Measurements from ENCODE around the gene NELFA.
A peak's percentile ranks its signal among the peaks of the same experiment; 100 is the strongest.
"Not testable (repeated sequence)": the region's sequence is repeated elsewhere in the genome, so short reads cannot be mapped to it uniquely, and the experiment has no call there.

NELFA gene

DNA sequence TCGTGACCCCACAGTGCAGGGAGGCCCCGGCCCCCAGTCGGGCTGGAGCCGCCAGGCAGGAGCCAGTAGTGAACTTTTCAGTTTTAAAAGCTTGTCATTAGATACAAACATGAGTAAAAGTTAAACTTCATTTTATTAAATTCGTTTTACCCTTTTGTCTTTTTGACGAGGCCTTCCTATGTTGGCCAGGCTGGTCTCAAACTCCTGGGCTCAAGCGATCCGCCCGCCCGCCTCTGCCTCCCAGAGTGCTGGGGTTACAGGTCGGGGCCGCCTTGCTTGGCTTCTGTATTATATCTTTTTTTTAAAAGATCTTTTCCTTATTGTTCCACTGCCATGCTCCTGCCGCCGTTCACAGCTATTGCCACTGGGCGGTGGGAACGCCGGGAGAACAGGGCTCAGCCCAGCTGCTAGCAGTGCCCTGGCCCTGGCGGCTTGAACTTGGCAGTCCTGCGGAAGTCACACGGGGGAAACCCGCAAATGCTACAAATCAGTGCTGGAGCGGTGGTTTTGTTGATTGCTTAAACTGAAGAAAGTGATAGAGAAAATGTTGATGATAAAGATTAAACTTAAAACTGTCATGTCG, 968 bp upstream of the NELFA start:
- Mint-ChIP-seq H3K4me3 (peak overlapping the region; percentile 84), H3K36me3 (peaks cover 33% of the 10 kb centered on the region), H3K4me1 (peaks cover 35% of the 10 kb centered on the region), H3K9me3 (no peaks in the 10 kb centered on the region), H3K27ac (peak overlapping the region; percentile 96)
- DNase-seq (ENCODE audit: low spot score in 2 of 2), result peak in 1 of 2 donors; percentile 74
- peak; percentile 33 for ATAC-seq

DNA sequence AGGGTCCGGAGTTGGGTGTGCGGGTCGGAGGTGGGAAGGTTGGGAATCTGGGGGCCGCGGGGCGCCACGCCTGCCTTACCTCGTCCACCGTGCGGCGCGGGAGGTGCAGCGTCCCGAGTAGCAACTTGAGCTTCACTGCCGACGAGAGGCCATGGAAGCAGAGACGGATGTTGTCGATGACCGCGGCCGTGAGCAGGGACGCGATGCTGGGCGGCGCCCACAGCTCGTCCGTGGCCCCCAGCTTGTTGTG, 178 bp downstream of the NELFA start:
- ATAC-seq (no peak), DNase-seq (ENCODE audit: low spot score in 2 of 2) (no peak)
- Mint-ChIP-seq H3K9me3 (no peaks in the 10 kb centered on the region), H3K4me3 (peak overlapping the region; percentile 84), H3K4me1 (peaks cover 35% of the 10 kb centered on the region), H3K36me3 (peaks cover 44% of the 10 kb centered on the region), H3K27ac (peak overlapping the region; percentile 96)

DNA sequence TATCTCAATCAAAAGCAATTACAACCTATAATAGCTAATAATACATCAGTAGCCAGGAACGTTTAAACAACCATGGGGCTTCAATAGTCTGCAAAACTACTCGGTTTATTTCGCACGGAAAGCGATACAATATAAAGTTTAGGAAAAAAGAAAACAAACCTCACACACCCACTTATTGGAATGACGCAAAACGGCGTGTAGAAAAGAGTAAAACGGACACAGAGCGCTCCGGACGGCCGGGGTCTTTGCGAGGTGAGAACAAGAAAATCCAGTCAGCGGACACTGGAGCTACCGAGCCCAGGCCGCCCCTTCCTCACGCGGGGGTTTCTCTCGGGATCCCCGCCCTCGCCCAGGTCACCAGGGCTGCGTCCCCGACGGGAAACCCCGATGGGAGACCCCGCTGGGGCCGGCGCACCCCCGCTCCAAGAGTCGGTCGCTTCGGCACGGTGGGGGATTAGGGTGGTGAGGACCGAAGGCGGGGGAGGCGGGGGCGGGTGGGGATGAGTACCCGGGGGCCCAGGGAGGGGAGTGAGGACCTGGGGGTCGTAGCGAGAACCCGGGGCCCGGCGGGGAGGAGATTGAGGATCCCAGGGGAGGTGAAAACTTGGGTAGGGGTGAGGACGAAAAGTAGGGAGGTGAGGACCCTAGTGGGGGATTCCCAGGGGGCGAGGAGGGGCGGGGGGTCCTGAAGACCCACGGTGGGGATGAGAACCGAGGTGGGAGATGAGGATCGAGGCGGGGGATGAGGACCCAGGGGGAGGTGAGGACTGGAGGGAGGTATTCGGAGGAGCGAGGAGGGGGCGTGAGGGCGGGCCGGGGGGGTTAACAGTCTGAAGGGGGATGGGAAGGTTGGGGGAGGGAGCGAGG, 737 bp downstream of the NELFA start:
- no peak for ATAC-seq

DNA sequence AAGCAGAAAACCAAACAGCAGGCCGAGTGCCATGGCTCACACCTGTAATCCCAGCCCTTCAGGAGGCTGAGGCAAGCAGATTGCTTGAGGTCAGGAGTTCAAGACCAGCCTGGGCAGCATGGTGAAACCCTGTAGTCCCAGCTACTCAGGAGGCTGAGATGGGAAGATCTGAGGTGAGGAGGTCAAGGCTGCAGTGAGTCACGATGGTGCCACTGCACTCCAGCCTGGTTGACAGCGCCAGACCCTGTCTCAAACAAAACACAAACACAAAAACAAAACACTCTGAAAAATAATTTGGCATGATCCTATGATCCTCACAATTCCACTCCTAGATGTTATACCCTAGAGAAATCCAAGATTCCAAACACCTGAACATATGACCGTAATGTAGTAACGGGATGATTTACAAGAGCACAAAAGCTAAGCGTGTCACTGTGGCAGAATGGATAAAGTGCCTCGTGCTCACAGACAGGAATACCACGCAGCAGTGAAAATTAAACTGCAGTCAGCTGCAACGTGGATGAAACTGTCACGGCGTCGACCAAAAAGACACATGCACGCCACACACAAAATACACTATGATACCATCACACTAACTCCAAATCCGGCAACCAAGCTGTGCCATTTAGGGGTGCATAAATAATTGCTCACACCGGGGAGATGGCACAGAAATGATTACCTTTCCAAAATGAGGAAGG, 1.7 kb downstream of the NELFA start:
- Mint-ChIP-seq H3K4me3 (peak overlapping the region; percentile 84), H3K36me3 (peaks cover 59% of the 10 kb centered on the region), H3K9me3 (no peaks in the 10 kb centered on the region), H3K27ac (peak overlapping the region; percentile 96), H3K4me1 (peaks cover 46% of the 10 kb centered on the region)
- ATAC-seq (no peak), DNase-seq (ENCODE audit: low spot score in 2 of 2) (no peak)

More for the DNA sequence above, 737 bp downstream of the NELFA start:
- DNase-seq (ENCODE audit: low spot score in 2 of 2), result no peak
- H3K4me3 Mint-ChIP-seq, result peak overlapping the region; percentile 84
- H3K27ac Mint-ChIP-seq, result peak overlapping the region; percentile 96
- peaks cover 50% of the 10 kb centered on the region for H3K36me3 Mint-ChIP-seq
- no peaks in the 10 kb centered on the region for H3K9me3 Mint-ChIP-seq
- peaks cover 37% of the 10 kb centered on the region for H3K4me1 Mint-ChIP-seq

DNA sequence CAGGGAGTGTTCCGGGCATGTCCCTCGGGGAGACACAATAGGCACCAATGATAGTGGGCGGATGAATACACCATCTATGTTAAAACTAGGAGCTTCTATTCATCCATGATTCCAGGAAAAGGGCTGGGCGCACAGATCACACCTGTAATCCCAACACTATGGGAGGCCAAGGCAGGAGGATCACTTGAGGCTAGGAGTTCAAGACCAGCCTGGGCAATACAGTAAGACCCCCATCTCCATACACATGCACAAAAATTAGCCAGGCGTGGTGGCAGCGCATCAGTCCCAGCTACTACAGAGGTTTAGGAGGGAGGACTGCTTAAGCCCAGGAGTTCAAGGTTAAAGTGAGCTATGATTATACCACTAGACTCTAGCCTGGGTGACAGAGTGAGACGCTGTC, 2.4 kb downstream of the NELFA start:
- Mint-ChIP-seq H3K4me3 (peak overlapping the region; percentile 84), H3K4me1 (peaks cover 48% of the 10 kb centered on the region)
- no peak for ATAC-seq

DNA sequence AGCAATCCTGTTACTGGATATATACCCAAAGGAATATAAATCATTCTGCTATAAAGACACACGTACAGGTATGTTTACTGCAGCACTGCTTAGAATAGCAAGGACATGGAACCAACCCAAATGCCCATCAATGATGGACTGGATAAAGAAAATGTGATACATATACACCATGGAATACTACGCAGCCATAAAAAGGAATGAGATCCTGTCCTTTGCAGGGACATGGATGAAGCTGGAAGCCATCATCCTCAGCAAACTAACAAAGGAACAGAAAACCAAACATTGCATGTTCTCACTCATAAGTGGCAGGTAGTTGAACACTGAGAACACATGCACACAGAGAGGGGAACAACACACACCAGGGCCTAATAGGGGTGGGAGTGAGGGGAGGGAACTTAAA, 5.4 kb downstream of the NELFA start:
- H3K27ac Mint-ChIP-seq; H3K4me3 Mint-ChIP-seq; ATAC-seq; DNase-seq (ENCODE audit: low spot score in 2 of 2): not testable (repeated sequence)
- peaks cover 12% of the 10 kb centered on the region for H3K9me3 Mint-ChIP-seq
- peaks cover 84% of the 10 kb centered on the region for H3K36me3 Mint-ChIP-seq
- peaks cover 63% of the 10 kb centered on the region for H3K4me1 Mint-ChIP-seq

More for the DNA sequence above, 2.4 kb downstream of the NELFA start:
- Mint-ChIP-seq H3K36me3 (peaks cover 66% of the 10 kb centered on the region), H3K9me3 (no peaks in the 10 kb centered on the region), H3K27ac (no peak overlapping the region)
- no peak for DNase-seq (ENCODE audit: low spot score in 2 of 2)

DNA sequence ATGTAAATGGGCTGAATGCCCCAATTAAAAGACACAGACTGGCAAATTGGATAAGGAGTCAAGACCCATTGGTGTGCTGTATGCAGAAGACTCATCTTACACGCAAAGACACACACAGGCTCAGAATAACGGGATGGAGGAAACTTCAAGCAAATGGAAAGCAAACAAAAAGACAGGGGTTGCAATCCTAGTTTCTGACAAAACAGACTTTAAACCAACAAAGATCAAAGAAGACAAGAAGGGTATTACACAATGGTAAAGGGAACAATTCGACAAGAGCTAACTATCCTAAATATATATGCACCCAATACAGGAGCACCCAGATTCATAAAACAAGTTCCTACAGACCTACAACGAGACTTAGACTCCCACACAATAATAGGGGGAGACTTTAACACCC, 9.5 kb downstream of the NELFA start:
- H3K4me3 Mint-ChIP-seq, result not testable (repeated sequence)

DNA sequence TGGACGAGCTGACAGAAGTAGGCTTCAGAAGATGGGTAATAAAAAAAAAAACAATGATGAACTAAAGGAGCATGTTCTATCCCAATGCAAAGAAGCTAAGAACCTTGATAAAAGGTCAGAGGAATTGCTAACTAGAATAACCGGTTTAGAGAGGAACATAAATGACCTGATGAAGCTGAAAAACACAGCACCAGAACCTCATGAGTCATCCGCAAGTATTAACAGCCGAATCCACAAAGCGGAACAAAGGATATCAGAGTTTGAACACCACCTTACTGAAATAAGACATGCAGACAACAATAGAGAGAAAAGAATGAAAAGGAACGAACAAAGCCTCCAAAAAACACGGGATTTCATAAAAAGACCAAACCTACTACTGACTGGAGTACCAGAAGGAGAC, 10.5 kb downstream of the NELFA start:
- no peak for ATAC-seq
- Mint-ChIP-seq H3K4me3 (no peak overlapping the region), H3K4me1 (peaks cover 51% of the 10 kb centered on the region)

More for the DNA sequence above, 9.5 kb downstream of the NELFA start:
- Mint-ChIP-seq H3K9me3 (peaks cover 19% of the 10 kb centered on the region), H3K36me3 (peaks cover 68% of the 10 kb centered on the region), H3K4me1 (peaks cover 51% of the 10 kb centered on the region)
- ATAC-seq; DNase-seq (ENCODE audit: low spot score in 2 of 2); H3K27ac Mint-ChIP-seq: not testable (repeated sequence)

DNA sequence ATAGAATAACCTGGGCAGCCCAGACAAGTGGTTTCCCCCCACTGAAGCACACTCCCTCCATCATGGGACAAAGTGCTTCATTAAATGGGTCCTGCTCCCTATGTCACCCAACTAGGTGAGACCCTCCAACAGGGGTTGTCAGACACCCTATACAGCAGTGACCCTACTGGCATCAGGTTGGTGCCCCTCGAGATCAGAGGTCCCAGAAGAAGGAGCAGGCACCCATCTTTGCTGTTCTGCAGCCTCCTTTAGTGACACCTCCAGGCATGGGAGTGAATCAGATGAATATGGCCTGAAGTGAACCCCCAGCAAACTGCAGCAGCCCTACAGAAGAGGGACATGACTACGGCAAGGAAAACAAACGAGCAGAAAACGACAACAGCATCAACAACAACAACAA, 11.1 kb downstream of the NELFA start:
- Mint-ChIP-seq H3K4me1 (peaks cover 45% of the 10 kb centered on the region), H3K27ac (no peak overlapping the region), H3K36me3 (peaks cover 52% of the 10 kb centered on the region), H3K4me3 (no peak overlapping the region), H3K9me3 (peaks cover 19% of the 10 kb centered on the region)
- ATAC-seq, result no peak
- no peak for DNase-seq (ENCODE audit: low spot score in 2 of 2)

More for the DNA sequence above, 10.5 kb downstream of the NELFA start:
- DNase-seq (ENCODE audit: low spot score in 2 of 2), result no peak
- Mint-ChIP-seq H3K27ac (no peak overlapping the region), H3K9me3 (peaks cover 19% of the 10 kb centered on the region), H3K36me3 (peaks cover 58% of the 10 kb centered on the region)

DNA sequence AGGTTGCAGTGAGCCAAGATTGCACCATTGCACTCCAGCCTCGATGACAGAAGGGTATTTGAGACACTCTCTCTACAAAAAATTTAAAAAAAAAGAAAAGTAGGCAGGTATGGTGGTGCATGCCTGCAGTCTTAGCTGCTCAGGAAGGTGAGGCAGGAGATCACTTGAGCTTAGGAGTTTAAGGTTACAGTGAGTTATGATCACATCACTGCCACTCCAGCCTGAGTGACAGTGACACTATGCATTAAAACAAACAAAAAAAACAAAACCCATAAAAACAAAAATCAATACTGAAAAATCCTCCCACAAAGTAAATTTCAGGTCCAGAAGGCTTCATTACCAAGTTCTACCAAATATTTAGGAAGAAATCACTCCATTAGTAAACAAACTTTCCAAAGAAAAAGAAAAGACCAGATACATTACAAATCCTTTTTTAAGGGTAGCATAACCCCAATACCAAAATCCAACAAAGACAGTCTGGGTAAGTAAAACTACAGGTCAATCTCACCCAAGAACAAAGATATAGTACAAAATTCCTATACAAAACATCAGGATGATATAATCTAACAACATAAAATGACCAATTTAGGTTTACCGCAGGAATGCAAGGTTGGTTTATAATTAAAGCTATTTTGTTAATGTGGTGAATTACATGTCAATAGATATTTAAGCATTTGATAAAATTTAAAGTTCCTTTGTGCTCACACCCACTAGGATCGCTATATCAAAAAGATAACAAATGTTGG, 11.7 kb downstream of the NELFA start:
- DNase-seq (ENCODE audit: low spot score in 2 of 2) (no peak), ATAC-seq (no peak)
- H3K27ac Mint-ChIP-seq, result no peak overlapping the region
- H3K9me3 Mint-ChIP-seq, result peaks cover 19% of the 10 kb centered on the region
- H3K4me1 Mint-ChIP-seq, result peaks cover 39% of the 10 kb centered on the region
- no peak overlapping the region for H3K4me3 Mint-ChIP-seq
- peaks cover 45% of the 10 kb centered on the region for H3K36me3 Mint-ChIP-seq

DNA sequence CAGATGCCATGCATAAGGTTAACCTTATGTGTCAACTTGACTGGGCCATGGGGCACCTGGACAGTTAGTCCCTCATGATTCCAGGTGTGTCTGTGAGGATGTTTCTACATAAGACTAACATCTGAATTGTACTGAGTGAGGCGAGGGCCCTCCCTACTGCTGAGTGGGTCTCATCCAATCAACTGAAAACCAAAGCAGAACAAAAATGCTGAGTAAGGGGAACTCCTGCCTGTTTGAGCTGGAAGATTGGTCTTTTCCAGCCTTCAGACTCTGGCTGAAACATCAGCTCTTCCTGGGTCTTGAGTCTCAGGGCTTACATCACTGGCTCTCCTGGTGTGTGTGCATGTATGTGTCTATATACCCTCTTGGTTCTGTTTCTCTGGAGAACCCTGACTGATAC, 13.8 kb downstream of the NELFA start:
- peaks cover 15% of the 10 kb centered on the region for H3K9me3 Mint-ChIP-seq
- peaks cover 29% of the 10 kb centered on the region for H3K4me1 Mint-ChIP-seq
- ATAC-seq (no peak), DNase-seq (ENCODE audit: low spot score in 2 of 2) (no peak)
- H3K36me3 Mint-ChIP-seq, result peaks cover 40% of the 10 kb centered on the region
- no peak overlapping the region for H3K27ac Mint-ChIP-seq
- H3K4me3 Mint-ChIP-seq, result no peak overlapping the region

DNA sequence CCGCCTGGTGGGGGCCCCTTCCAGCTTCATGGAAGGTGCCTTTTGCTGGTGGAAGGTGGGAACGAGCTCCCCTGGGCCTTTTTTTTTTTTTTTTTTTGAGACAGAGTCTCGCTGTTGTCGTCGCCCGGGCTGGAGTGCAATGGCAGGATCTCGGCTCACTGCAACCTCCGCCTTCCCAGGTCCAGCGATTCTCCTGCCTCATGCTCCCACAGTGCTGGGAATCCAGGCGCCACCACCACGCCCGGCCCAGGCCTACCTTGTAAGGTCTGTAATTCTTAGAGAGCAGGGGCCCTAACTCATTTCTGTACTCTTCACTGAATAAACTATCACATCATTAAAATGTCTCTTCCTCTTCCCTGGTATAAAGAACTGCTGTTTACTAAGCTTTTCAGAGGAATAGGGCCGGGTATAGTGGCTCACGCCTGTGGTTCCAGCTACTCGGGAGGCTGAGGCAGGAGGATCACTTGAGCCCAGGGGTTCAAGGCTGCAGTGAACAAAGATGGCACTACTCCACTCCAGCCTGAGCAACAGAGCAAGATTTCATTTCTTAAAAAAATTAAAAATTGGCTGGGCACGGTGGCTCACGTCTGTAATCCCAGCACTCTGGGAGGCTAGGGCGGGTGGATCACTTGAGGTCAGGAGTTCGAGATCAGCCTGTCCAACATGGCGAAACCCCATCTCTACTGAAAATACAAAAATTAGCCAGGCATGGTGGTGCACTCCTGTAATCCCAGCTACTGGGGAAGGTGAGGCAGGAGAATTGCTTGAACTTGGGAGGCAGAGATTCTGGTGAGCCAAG, 14.9 kb downstream of the NELFA start:
- peaks cover 20% of the 10 kb centered on the region for H3K4me1 Mint-ChIP-seq
- H3K9me3 Mint-ChIP-seq; H3K27ac Mint-ChIP-seq; H3K4me3 Mint-ChIP-seq; DNase-seq (ENCODE audit: low spot score in 2 of 2); ATAC-seq: not testable (repeated sequence)
- peaks cover 42% of the 10 kb centered on the region for H3K36me3 Mint-ChIP-seq

DNA sequence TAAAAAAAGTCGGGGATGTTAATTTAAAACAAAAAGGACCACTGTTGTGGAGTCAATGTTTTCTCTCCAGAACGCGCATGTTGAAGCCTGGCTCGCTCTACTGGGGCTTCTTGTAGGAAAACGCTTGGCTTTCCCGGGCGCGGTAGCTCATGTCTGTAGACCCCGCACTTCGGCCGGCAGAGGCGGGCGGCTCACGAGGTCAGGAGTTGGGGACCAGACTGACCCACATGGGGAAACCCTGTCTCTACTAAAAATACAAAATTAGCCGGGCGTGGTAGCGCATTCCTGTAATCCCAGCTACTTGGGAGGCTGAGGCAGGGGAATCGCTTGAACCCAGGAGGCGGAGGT, 15.6 kb downstream of the NELFA start:
- Mint-ChIP-seq H3K9me3 (peaks cover 5% of the 10 kb centered on the region), H3K27ac (no peak overlapping the region), H3K4me3 (no peak overlapping the region), H3K4me1 (peaks cover 12% of the 10 kb centered on the region), H3K36me3 (peaks cover 46% of the 10 kb centered on the region)
- DNase-seq (ENCODE audit: low spot score in 2 of 2) (no peak), ATAC-seq (no peak)

DNA sequence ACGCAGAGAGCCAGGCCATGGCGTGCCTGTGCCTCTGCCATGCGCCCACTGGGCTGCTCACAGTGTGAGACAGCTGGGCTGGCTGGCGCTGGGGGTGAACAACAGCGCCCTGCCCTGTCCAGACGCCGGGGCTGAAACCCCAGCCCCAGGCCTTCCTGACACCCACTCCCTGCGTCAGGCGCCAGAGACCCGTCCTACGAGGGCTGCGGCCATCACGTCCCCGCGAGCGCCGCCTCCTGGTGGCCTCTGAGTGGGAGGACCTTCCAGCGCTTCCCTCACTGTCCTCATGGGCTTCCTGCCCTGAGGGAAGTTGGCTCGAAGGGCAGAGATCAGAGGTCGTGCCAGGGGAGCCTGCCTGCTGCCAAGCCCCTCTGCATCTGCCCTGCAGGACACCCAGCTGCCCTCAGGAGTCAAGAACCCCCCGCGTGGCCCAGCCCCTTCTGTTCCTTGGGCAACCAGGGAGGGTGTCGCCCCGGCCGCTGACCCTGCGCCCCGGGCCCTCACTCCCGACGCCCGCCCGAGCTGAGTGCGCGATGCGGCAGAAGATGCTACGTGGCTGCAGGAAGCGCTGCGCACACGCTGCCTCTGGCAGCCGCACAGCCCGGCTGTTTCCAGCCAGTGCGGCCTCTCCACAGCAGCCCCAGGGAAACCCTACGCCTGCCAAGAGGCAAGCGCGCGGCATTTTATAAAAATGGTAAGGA, 16.2 kb downstream of the NELFA start:
- DNase-seq (ENCODE audit: low spot score in 2 of 2) (no peak), ATAC-seq (no peak)
- peaks cover 11% of the 10 kb centered on the region for H3K4me1 Mint-ChIP-seq
- H3K27ac Mint-ChIP-seq, result no peak overlapping the region
- H3K4me3 Mint-ChIP-seq, result no peak overlapping the region
- H3K36me3 Mint-ChIP-seq, result peaks cover 51% of the 10 kb centered on the region
- H3K9me3 Mint-ChIP-seq, result peaks cover under 1% of the 10 kb centered on the region
